GM19238 (cell line): ENCODE data around the gene WNT3A.

Source experiments
- DNase-seq: peaks from one replicate; pipeline ENCODE4 v3.0.0; 2011; ENCODE audit warnings: low spot score; ENCODE audit not compliant: insufficient read length

WNT3A gene

GRCh38 chr1:228084325-228084724, 77.5 kb downstream of the WNT3A start:
- DNase-seq, result no peak

- no peak for DNase-seq
These were observed 78.0 kb downstream of the WNT3A start for GRCh38 chr1:228084797-228085196.

- DNase-seq, result no peak
These were observed 78.6 kb downstream of the WNT3A start for GRCh38 chr1:228085287-228085951.

- no peak for DNase-seq
These were observed 81.0 kb downstream of the WNT3A start for GRCh38 chr1:228087771-228088251.

GRCh38 chr1:228088586-228089498, 82.0 kb downstream of the WNT3A start:
- no peak for DNase-seq

GRCh38 chr1:228089519-228090380, 83.0 kb downstream of the WNT3A start:
- no peak for DNase-seq

GRCh38 chr1:228090613-228091081, 83.8 kb downstream of the WNT3A start:
- no peak for DNase-seq

- DNase-seq, result no peak
These were observed 84.3 kb downstream of the WNT3A start for GRCh38 chr1:228091084-228091483.

GRCh38 chr1:228092342-228093049, 85.7 kb downstream of the WNT3A start:
- DNase-seq, result no peak

- no peak for DNase-seq
These were observed 86.5 kb downstream of the WNT3A start for GRCh38 chr1:228093050-228093906.

- no peak for DNase-seq
These were observed 87.7 kb downstream of the WNT3A start for GRCh38 chr1:228094432-228095016.

- no peak for DNase-seq
These were observed 88.4 kb downstream of the WNT3A start for GRCh38 chr1:228095161-228095560.

- DNase-seq, result no peak
These were observed 89.1 kb downstream of the WNT3A start for GRCh38 chr1:228095938-228096337.

GRCh38 chr1:228096416-228097332, 89.9 kb downstream of the WNT3A start:
- DNase-seq, result no peak

- DNase-seq, result no peak
These were observed 90.7 kb downstream of the WNT3A start for GRCh38 chr1:228097333-228098081.

- no peak for DNase-seq
These were observed 91.6 kb downstream of the WNT3A start for GRCh38 chr1:228098323-228098931.

- DNase-seq, result no peak
These were observed 92.5 kb downstream of the WNT3A start for GRCh38 chr1:228099331-228099732.
